Activated CD8-positive, alpha-beta T cell treated with anti-CD3 and anti-CD28 coated beads for 36 hours (primary cell): ENCODE measurements around the gene ACVR2B. TPM values are rescaled to one million over a fixed set of nuclear protein-coding genes. Genes with fewer than 3 reads are reported as not detected.
A peak's percentile ranks its signal among the peaks of the same experiment; 100 is the strongest.

Source experiments
- ATAC-seq: fragments of 200-7000 bp; cut with Tn5 transposase; one replicate; pipeline ENCODE4 v1.10.0; 2021; ENCODE audit warnings: mild to moderate bottlenecking, moderate library complexity
- CTCF ChIA-PET: fragments of 350-600 bp; sonication (Branson Sonifier 250); formaldehyde crosslinking; loops from one replicate; lab custom pipeline; 2021; ENCODE audit warnings: antibody characterized with exemption; lab: Charles Lee
- POLR2A ChIA-PET: fragments of 350-600 bp; sonication (Branson Sonifier 250); formaldehyde crosslinking; loops from one replicate; lab custom pipeline; 2021; ENCODE audit warnings: antibody characterized with exemption; lab: Charles Lee
- DNase-seq: peaks from one replicate; pipeline ENCODE4 v3.0.0-alpha.2; 2020
- H3K27ac Mint-ChIP-seq: one replicate; pipeline ENCODE4 v1.8.0; 2021; ENCODE audit warnings: mild to moderate bottlenecking, mixed read lengths
- H3K27me3 Mint-ChIP-seq: one replicate; pipeline ENCODE4 v1.8.0; 2021; ENCODE audit warnings: mixed read lengths
- H3K36me3 Mint-ChIP-seq: one replicate; pipeline ENCODE4 v1.8.0; 2021; ENCODE audit warnings: low read depth, mixed read lengths
- H3K4me1 Mint-ChIP-seq: one replicate; pipeline ENCODE4 v1.8.0; 2021; ENCODE audit warnings: low read depth, mixed read lengths
- H3K4me3 Mint-ChIP-seq: one replicate; pipeline ENCODE4 v1.8.0; 2021; ENCODE audit warnings: mild to moderate bottlenecking, moderate library complexity, mixed read lengths
- H3K9me3 Mint-ChIP-seq: one replicate; pipeline ENCODE4 v1.8.0; 2021; ENCODE audit warnings: mixed read lengths
- CTCF ChIP-seq: fragments of 200-600 bp; IDR thresholded peaks from one replicate; pipeline ENCODE4 v1.8.0; 2022; ENCODE audit warnings: antibody characterized with exemption, mild to moderate bottlenecking
- intact Hi-C: fragments of 100-400 bp; cut with micrococcal nuclease; formaldehyde crosslinking; loops from one replicate; pipeline ENCODE4 v1.10.0; 2022
- total RNA-seq, 2 experiments: library from RNA; stranded (reverse); gene quantifications; one replicate each; pipeline ENCODE4 v1.2.3, GENCODE V29; 2021

Gene ACVR2B
- total RNA-seq, 2 experiments from 2014 or later, result 5.4 to 6.9 TPM

GRCh38 chr3:38534180-38534579 is 80.5 kb downstream of the ACVR2B start:
- H3K4me3 Mint-ChIP-seq, result no peak overlapping the region
- H3K9me3 Mint-ChIP-seq, result no peaks in the 10 kb centered on the region
- no peak for DNase-seq
- ChIA-PET CTCF (interaction anchor here (1.2 kb wide), 1 partner anchor 12 kb away, joined by 5 read pairs; no protein-coding TSS in a partner anchor), POLR2A (no interaction called here)
- no peak for TF ChIP-seq CTCF
- no peaks in the 10 kb centered on the region for H3K27me3 Mint-ChIP-seq
- no peak overlapping the region for H3K27ac Mint-ChIP-seq
- peaks cover 4% of the 10 kb centered on the region for H3K4me1 Mint-ChIP-seq
- no peak for ATAC-seq
- intact Hi-C loops, result no loop called here
- H3K36me3 Mint-ChIP-seq, result peaks cover 12% of the 10 kb centered on the region

- no peaks in the 10 kb centered on the region for H3K9me3 Mint-ChIP-seq
- peaks cover 12% of the 10 kb centered on the region for H3K36me3 Mint-ChIP-seq
These were observed 80.9 kb downstream of the ACVR2B start for GRCh38 chr3:38534604-38535003.

GRCh38 chr3:38536671-38537070 is 83.0 kb downstream of the ACVR2B start:
- TF ChIP-seq CTCF, result no peak
- CTCF ChIA-PET, result interaction anchor here (1.7 to 2.5 kb wide), 2 partner anchors 15 to 17 kb away, joined by 4 to 10 read pairs; no protein-coding TSS in a partner anchor
- H3K4me1 Mint-ChIP-seq, result peaks cover 4% of the 10 kb centered on the region
- H3K4me3 Mint-ChIP-seq, result no peak overlapping the region
- no peak for ATAC-seq
- H3K27me3 Mint-ChIP-seq, result no peaks in the 10 kb centered on the region
- H3K36me3 Mint-ChIP-seq, result peaks cover 4% of the 10 kb centered on the region
- no peak for DNase-seq
- POLR2A ChIA-PET, result no interaction called here
- intact Hi-C loops, result no loop called here
- no peaks in the 10 kb centered on the region for H3K9me3 Mint-ChIP-seq
- H3K27ac Mint-ChIP-seq, result peak overlapping the region; percentile 24

More at GRCh38 chr3:38534604-38535003, 80.9 kb downstream of the ACVR2B start:
- DNase-seq, result no peak
- ATAC-seq, result no peak
- CTCF ChIA-PET, result interaction anchor here (1.2 kb wide), 1 partner anchor 13 kb away, joined by 5 read pairs; no protein-coding TSS in a partner anchor
- Mint-ChIP-seq H3K4me3 (no peak overlapping the region), H3K27me3 (no peaks in the 10 kb centered on the region), H3K27ac (no peak overlapping the region), H3K4me1 (peaks cover 4% of the 10 kb centered on the region)
- no peak for TF ChIP-seq CTCF
- POLR2A ChIA-PET, result no interaction called here
- intact Hi-C loops, result no loop called here

GRCh38 chr3:38538773-38539353 is 85.2 kb downstream of the ACVR2B start:
- TF ChIP-seq CTCF, result no peak
- DNase-seq (no peak), ATAC-seq (no peak)
- Mint-ChIP-seq H3K27me3 (no peaks in the 10 kb centered on the region), H3K36me3 (peaks cover 4% of the 10 kb centered on the region), H3K4me1 (peaks cover 4% of the 10 kb centered on the region), H3K4me3 (no peak overlapping the region), H3K27ac (no peak overlapping the region), H3K9me3 (no peaks in the 10 kb centered on the region)
- ChIA-PET CTCF (interaction anchor here (0.9 to 2.8 kb wide), 2 partner anchors 18 to 112 kb away, joined by 3 to 16 read pairs; no protein-coding TSS in a partner anchor), POLR2A (interaction anchor here (0.6 kb wide), 1 partner anchor 545 kb away, joined by 3 read pairs; no protein-coding TSS in a partner anchor)
- intact Hi-C loops, result no loop called here

GRCh38 chr3:38541806-38542205 is 88.1 kb downstream of the ACVR2B start:
- ATAC-seq (no peak), DNase-seq (no peak)
- Mint-ChIP-seq H3K27me3 (no peaks in the 10 kb centered on the region), H3K4me3 (no peak overlapping the region), H3K36me3 (no peaks in the 10 kb centered on the region), H3K4me1 (no peaks in the 10 kb centered on the region), H3K9me3 (no peaks in the 10 kb centered on the region), H3K27ac (no peak overlapping the region)
- ChIA-PET CTCF (no interaction called here), POLR2A (interaction anchor here (0.6 kb wide), 1 partner anchor 141 kb away, joined by 3 read pairs; no protein-coding TSS in a partner anchor)
- no peak for TF ChIP-seq CTCF
- intact Hi-C loops, result no loop called here
